HG02798 (cell line): Measurements from ENCODE around the gene DCTD.
"Not testable (repeated sequence)": the region's sequence is repeated elsewhere in the genome, so short reads cannot be mapped to it uniquely, and the experiment has no call there.

ENCODE experiments used
- ATAC-seq: cut with Tn5 transposase; IDR thresholded peaks from one replicate; pipeline ENCODE4 v1.9.1; 2021; ENCODE audit warnings: mild to moderate bottlenecking; ENCODE audit not compliant: unreplicated experiment, poor library complexity

DCTD gene

DNA sequence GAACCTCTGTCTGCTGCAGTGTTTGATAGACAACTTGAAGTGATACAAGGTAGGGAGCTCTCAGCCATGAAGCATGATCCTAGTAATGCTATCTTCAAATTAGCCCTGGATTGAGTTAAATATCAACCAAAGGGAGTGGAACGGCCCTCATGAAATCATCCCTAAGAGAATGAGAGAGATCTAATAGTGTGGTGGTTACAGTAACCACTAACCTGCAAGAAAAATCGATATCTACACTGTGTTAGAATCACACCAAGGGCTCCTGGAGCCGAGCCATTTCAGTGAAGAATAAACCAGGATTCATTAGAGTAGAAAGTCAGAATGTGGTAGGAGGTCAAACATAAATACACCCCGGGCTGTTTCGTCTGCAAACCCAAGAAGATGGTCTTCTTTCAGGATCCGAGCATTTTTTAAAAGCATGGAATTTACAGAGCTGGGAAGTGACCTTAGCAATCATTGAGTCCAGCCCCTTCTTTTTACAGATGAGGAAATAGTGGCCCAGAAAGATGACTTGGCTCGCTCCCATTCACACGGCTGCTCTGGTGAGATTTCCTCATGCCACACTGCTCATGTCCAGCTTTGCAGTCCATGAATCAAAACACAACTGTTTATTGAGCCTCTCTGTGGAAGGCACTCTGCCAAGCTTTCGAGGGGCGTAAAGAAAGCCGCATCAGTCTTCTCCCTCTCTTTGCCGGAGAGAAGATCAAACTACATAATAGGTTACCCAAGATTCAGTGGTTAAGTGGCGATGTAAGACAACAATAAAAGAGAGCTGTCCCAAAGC, 5.5 kb upstream of the DCTD start:
- ATAC-seq = no peak

DNA sequence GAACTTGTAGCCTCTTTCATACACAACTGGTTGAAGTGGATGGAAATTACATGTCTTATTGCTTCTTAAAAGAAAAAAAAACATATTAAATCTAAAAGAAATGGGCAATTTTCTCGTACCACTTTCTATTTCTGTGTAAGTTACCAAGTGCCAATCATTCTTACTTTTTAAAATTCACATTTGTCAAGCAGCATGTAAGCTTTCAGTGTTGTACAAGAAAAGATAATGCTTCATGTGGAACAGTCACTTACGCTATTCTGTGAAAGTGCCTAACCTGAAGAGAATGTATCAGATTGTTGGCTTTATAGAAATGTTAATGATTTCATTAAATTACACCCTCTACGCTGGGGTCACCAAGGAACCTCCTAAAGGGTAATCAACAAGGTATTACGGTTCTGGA, 4.4 kb upstream of the DCTD start:
- no peak for ATAC-seq

DNA sequence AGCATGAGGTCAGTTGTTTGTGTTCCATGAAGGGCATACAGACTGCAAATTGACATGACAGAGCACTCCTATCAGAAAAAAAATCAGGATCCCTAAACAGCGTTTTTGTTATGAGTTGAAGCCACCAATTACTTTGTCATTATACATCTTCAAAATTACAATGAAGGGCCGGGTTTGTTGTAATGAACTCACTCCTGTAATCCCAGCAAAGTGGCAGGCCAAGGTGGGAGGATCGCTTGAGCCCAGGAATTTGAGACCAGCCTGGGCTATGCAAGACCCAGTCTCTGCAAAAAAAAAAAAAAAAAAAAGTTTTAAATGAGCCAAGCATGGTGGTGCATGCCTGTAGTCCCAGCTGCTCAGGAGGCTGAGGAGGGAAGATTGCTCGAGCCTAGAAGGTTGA, 3.5 kb upstream of the DCTD start:
- no peak for ATAC-seq

DNA sequence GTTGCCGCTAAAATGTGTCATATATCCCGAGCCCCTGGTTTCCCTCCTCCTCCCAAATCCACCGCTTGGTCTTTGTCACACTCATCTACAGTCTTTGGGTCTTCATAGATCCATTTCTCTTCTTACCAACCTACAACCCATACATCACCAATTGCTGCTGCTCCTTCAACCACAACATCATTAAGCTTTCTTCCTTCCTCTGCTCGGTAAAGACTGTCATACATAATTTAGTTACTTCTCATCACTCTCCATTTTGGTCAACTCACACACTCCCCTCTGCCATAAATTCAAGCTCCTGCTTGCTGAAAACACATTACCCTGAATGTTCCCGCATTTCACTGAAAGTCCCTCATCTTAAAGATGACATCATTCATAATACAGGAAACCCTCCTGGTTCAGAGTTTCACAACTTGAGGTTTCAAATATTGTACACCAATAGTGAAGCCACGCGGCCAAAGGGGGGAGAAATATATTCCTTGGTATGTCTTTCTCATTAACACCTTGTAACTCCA, 1.7 kb upstream of the DCTD start:
- ATAC-seq = peak; percentile 24

DNA sequence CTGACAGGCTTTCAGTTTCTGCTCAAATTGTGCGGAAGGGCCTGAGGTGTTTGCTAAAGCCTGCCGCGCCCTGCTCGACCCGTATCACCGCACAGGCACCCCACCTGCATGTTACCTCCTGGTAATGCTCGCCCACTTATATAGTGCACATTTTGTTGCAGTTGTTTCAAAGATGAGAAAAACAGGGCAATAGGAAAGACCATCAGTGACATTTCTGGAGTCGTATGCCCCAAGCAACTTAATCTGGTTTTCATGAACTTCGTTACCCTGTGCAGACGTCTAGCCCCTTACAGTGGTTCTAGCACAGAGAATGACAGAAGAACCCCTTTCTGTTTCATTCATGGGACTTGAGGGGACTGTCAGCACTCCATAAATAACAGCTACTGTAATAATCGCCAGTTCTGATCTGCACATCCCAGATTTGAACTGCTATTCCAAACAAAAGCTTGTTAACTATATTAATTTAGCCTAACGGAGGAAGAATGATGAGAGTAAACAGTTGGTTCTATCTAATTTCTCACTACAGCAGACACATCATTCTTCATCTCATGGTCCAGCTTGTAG, 940 bp upstream of the DCTD start:
- ATAC-seq = peak; percentile 25

DNA sequence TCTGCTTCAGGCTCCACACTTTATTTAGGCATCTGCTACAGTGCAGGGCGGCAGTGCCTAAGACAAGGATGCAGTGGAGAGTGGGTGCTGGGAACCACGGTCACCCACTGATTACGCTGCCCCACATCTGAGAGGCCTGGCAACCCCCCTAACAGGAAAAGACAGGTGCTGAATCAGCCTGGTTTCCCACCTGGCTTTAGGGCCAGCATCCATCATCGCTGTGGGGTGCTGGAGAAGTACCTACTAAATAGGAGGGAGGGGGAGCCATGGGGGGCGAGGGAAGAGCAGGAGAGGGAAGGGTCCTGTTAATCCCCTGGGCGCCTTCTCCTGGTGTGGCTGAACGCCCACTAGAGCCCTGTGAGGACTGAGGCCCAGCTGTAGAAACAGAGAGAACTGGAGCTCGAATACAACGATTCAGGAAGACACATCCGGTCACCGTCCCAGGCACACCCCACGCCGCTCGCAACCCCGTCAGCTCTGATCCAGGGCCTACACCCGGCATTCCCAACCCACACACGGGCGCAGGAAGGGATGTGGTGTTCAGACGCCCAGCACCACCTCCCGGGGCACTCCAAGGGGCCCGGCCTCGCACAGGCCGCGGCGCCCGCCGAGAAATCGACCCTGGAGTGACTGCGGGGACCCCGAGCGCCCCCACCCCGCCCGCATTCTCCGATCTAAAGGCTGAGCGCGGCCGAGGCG, 554 bp downstream of the DCTD start:
- peak; percentile 23 for ATAC-seq

DNA sequence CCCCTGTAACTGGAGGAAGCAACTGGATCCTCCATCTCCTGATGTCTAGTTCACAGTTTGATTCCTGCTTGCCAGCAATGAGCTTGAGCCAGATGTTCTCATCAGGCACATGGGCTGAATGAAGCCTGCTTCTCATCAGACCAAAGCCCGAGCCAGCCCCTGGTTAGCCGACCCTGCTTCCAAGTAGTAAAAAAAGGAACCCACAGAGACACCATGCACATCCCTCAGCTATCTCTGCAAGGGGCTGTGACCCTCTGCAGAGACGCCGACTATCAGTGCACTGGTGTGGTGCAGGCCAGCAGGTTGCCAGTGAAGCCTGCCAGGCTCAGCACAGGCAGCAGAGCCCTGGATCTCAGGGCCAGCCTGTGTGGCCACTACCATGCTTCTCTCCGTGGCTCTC, 2.8 kb downstream of the DCTD start:
- no peak for ATAC-seq

DNA sequence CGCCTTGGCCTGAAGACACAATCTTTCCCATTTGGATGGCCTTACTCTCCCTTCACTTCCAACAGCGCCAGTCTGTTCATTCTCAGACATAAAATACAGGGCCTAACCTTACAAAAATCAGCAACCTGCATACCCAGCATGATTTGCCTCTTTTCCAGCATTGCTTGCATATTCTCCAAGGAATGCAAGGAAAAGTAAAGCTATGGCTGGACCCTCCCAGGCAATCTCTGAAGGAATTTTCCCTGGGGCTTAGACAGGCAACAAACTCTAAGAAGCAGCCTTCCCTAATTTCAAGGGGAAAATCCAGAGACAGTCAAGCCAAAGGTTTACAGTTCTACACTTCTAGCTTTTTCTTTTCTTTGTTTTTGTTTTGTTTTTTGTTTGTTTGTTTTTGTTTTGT, 3.6 kb downstream of the DCTD start:
- ATAC-seq = no peak

DNA sequence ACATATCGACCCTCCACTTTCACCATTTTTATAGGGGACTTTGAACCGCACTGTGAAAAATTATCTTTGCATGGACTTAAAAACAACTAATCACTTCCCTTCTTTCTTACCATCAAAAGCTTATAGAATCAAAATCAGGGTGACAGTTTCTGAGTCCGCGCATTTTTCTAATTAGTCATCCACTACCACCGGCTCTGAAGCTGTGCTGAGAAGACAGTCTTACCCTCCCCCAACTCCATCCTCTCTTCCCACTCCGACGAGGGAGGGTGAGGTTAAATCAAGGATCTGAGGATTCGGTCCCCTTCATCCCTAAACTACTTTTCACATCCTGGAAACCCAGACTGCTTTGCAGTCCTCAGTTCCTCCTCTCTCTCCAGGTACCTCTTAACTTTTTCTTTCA, 4.2 kb downstream of the DCTD start:
- no peak for ATAC-seq

DNA sequence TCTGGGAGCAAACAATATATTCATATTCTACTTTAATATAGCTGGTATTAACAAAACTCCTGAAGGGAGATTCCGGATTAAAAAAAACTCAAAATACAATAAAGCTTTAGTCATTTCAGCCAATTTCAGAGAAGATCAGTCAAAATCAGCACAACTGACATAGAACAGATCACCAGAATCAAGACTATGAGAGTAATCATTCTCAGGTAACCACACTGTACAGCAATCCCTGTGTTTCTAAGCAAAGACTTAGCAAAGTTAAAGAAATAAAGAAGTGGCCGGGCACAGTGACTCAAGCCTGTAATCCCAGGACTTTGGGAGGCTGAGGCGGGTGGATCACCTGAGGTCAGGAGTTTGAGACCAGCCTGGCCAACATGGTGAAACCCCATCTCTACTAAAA, 9.1 kb downstream of the DCTD start:
- no peak for ATAC-seq

DNA sequence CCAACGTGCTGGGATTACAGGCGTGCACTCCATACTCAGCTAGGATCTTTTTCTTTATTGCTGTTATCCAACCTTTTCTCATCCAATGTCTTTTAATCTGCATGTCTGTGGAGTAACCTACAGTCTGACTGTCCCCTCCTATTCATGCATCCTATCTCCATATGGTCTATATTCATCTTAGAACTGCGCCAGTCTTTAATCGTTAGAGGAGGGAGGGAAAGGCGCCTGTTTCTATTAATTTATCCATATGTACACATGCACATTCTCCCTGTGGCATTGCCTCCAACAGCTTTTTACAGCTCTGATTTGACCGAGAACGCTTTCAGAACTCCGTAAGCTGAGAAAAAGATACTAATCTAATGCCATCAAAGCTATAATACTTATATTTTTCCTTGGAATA, 9.8 kb downstream of the DCTD start:
- no peak for ATAC-seq

DNA sequence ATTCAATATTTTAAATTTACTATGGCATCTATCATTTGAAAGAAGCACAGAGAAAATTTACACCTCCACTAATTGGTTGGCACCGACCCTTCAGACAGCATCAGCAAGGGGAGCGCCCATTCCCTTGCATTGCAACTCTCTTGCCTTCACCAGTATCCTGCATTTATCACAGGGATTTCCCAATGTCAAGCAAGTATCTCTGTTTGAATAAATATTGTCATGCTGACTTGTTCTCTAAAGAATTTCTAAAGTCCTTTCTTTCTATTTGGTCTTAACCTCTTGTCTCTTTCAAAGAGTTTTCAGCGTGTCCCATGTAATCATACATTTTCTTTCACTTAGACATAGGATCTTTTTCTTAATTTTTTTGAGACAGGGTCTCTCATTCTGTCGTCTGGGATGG, 10.4 kb downstream of the DCTD start:
- ATAC-seq = no peak

DNA sequence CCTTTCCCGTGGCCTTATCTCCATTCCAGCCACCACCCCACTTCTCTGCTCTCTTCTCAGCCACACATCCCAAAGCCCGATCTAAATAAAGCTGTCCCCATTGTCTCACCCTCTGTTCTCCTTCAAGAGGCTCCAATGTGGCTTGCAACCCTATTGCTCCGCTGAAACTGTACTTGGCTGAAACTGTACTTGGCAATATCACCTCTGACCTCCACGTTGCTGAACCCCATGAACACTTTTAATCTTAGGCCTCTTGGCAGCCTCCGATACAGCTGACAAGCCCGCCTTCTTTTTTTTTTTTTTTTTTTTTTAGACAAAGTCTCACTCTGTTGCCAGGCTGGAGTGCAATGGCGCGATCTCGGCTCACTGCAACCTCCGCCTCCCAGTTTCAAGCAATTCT, 12.1 kb downstream of the DCTD start:
- no peak for ATAC-seq

DNA sequence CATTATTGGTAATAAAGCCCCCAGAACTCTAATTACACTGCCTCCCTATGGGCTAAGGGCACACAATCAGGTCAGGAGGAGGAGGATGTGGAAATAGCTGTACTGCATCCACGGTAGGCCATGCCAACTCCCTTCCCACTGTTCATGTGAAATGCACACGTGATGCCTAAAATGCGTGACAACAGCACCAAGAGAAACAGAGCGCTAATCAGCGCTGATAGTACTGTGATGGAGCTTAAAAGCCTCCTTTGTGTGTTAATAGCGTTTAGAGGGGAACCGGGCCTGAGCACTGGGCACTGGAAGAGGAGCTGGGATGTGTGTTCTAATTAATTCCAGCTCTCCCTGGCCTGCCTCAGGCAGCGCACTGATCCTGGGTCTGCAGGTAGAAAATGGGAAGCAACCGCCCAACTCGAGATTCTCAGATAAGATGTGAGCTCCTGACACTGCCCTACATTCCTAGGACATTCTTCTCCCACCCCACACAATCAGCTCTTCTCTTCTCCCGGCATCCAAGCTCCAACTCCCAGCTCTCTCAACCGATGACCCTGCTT, 12.9 kb downstream of the DCTD start:
- no peak for ATAC-seq

DNA sequence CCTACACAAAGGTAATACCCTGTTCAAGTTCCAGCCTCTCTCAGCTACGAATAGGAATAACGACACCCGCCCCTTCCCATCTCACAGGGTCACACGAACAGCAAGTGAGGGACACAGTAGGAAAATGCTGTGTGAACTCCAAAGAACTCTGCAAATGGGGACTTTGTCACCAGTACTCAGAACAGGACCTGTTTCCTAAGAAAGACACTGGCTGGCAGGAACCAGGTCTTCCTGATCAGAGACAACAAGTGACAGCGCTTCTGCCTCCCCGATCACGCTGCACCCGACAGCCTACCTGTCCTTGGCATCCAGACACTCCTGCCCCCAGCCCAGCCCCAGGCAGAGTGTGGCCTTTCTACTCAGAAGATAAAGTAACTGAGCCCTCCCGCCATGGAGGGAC, 14.2 kb downstream of the DCTD start:
- no peak for ATAC-seq

DNA sequence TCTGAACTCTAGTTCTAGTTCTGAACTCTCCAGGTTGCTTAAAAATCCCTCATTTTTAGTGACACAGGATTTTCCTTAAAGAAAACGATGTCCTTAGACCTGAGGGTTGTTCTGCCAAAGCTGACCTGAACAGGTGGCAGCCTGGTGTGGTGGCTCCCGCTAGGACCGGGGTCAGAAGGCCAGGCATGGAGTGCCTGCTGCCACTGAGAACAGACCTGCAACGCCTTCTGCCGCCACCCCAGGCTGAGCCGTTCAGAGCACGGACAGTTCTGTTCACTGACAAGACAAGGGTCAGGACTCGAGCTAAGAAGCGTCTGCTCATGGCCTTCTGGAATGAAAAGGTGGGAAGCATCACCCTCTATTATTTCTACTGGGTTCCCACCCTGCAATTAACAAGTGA, 15.8 kb downstream of the DCTD start:
- no peak for ATAC-seq

DNA sequence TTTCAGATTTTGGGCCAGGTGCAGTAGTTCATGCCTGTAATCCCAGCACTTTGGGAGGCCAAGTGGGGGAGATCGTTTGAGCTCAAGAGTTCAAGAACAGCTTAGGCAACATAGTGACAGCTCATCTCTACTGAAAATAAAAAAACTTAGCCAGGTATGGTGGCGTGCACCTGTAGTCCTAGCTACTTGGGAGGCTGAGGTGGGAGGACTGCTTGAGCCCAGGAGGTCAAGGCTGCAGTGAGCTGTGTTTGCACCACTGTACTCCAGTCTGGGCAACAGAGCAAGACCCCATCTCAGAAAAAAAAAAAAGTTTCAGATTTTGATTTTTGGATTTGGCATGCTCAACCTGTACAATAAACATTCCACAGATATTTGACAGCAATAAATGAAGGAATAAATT, 17.2 kb downstream of the DCTD start:
- ATAC-seq = not testable (repeated sequence)

DNA sequence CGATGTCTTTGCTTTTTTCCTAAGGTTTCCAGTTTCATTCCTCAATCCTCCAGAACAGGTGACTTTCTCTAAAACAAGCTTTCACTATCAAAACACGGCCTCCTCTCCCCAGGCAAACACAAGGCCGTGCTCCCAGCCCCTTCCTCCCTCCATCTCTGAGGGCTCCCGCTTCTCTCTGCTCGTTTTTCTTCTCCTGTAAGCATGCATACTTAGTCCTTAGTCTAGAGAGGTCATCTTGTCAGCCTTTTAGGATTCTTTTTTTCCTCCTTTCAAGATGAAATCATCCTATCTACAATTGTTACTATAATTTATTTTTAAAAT, 18.7 kb downstream of the DCTD start:
- no peak for ATAC-seq

DNA sequence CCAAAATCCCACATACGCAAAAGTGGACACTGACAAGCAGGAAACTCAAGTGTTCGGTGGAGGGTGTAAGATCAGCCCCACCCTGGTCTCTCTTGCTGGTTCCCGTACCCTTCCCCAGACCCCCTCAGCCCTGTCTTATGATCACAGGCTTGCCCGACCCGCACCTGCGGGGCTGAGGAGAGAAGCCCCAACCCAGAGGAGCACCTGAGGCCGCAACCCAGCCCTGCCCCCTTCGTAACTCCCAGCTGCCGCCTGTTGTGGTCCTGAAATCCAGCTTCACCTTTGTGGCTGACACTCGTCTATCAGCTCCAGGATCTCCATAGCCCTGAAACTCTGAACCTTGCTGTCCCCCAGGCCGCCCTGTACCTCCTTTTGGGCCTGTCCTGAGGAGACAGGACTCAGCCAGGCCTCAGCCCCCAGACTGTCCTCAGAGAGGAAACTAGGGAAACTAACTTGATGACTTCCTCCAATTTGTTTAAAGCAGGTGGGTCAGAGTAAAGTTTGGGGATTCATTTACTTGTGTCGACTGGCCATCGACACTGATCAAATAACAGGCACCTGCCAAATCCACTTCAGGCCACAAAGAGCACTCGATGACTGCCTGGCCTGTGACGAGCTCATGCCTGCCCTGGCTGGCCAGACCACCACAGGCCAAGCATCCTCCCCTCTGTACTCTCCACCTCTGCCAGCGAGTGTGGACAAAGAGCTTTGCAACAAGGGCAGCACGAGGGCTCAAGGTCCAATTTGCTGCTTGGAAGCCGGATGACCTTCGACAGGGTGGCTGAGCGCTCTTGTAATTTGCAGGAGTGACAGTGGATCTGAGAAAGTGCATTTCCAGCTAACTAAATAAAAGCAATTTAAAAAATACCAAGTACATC, 19.3 kb downstream of the DCTD start:
- no peak for ATAC-seq

DNA sequence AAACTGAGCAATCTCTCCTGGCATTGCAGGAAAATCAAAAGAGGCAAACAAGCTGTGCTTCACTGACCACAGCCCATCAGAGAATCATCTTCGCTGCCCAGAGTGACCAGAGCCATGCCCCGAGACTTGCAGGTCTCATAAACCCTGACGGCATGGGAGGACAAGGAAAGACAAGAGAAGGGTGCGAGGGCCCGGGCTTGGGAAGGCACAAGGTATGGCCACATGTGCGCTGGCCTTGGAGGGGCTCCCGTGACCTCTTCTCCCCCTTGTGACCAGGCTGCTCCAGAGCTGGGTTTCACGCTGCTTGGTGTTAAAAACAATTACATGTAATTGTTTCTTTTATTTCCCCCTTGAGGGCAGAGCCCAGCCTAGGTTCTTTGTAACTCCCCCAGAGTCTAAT, 20.8 kb downstream of the DCTD start:
- no peak for ATAC-seq
